Fibroblast of skin of right quadriceps (primary cell): Measurements from ENCODE around the gene FUT2.
A peak's percentile ranks its signal among the peaks of the same experiment; 100 is the strongest.

Experiments
- DNase-seq: peaks from one replicate; pipeline ENCODE4 v3.0.0-alpha.2; 2013

FUT2 gene

GRCh38 chr19:48755084-48755641 is 59.4 kb downstream of the FUT2 start, which contains the start of gene FGF21:
FGF21 (plus strand) TSS chr19:48755524; CDS start chr19:48756237, 713 bp downstream.
- peak; percentile 12 for DNase-seq
